ENCODE measurements around the gene CLIC5. TPM values are rescaled to one million over a fixed set of nuclear protein-coding genes. Genes with fewer than 3 reads are reported as not detected.

The CLIC5 gene
- total RNA-seq, 1 experiment from 2014 or later = 0.05 TPM

- Histone ChIP-seq H3K4me1 (ENCODE audit: control insufficient read depth, insufficient read depth, low read length) (no peaks in the 10 kb centered on the region), H3K9me3 (ENCODE audit: control insufficient read depth, insufficient read depth, low read depth, low read length) (no peaks in the 10 kb centered on the region), H3K4me3 (ENCODE audit: low read depth in 2 of 2, low read length in 2 of 2) (no peak overlapping the region), H3K36me3 (ENCODE audit: control insufficient read depth, insufficient read depth, low read length) (no peaks in the 10 kb centered on the region), H3K27me3 (ENCODE audit: control insufficient read depth, insufficient read depth, low read length) (no peaks in the 10 kb centered on the region; the same call in 1 of the 2 replicates), H3K27ac (ENCODE audit: low read length) (no peak overlapping the region)
- ATAC-seq (no peak), DNase-seq (ENCODE audit: low read depth, low spot score) (no peak)
- ChIA-PET CTCF (interaction anchor here (0.6 kb wide), 1 partner anchor 779 kb away, joined by 3 read pairs; no protein-coding TSS in a partner anchor), POLR2A (no interaction called here)
- BruUV-seq (replicated peaks) = no TSS peak
- intact Hi-C loops (cut with micrococcal nuclease; ENCODE audit: unreplicated experiment) = no loop called here
- in situ Hi-C loops (cut with HindIII; ENCODE audit: low pct_unique_long_range_greater_than_20kb, low sequenced_read_pairs) = no loop called here
- TF ChIP-seq CTCF (IDR thresholded peaks at IDR 0.05) (peak; percentile 26; the same call in 1 of the 2 replicates), POLR2AphosphoS5 (IDR thresholded peaks at IDR 0.05; ENCODE audit: low read depth, low read length) (no peak), TCF7L2 (IDR thresholded peaks at IDR 0.05; ENCODE audit: low read depth, low read length) (no peak)
Measured at GRCh38 chr6:45946352-45946751, 69.3 kb downstream of the CLIC5 start.

- in situ Hi-C loops (cut with HindIII; ENCODE audit: low pct_unique_long_range_greater_than_20kb, low sequenced_read_pairs) = no loop called here
- Histone ChIP-seq H3K27me3 (ENCODE audit: control insufficient read depth, insufficient read depth, low read length) (0 out of 2 replicates have a peak, but pooled peaks cover 3% of the 10 kb centered on the region), H3K9me3 (ENCODE audit: control insufficient read depth, insufficient read depth, low read depth, low read length) (no peaks in the 10 kb centered on the region), H3K4me3 (ENCODE audit: low read depth in 2 of 2, low read length in 2 of 2) (no peak overlapping the region), H3K4me1 (ENCODE audit: control insufficient read depth, insufficient read depth, low read length) (no peaks in the 10 kb centered on the region), H3K27ac (ENCODE audit: low read length) (no peak overlapping the region), H3K36me3 (ENCODE audit: control insufficient read depth, insufficient read depth, low read length) (no peaks in the 10 kb centered on the region)
- no peak for ATAC-seq
- intact Hi-C loops (cut with micrococcal nuclease; ENCODE audit: unreplicated experiment) = no loop called here
- BruUV-seq (replicated peaks) = no TSS peak
- no peak for DNase-seq (ENCODE audit: low read depth, low spot score)
- TF ChIP-seq CTCF (IDR thresholded peaks at IDR 0.05) = no peak
- no peak for TF ChIP-seq TCF7L2 (IDR thresholded peaks at IDR 0.05; ENCODE audit: low read depth, low read length)
- no peak for TF ChIP-seq SIN3A (IDR thresholded peaks at IDR 0.05; ENCODE audit: borderline replicate concordance, insufficient read depth, low read depth, low read length)
- no peak for TF ChIP-seq POLR2AphosphoS5 (IDR thresholded peaks at IDR 0.05; ENCODE audit: low read depth, low read length)
- CTCF ChIA-PET = no interaction called here
- POLR2A ChIA-PET = no interaction called here
Measured at GRCh38 chr6:45942953-45943352, 72.7 kb downstream of the CLIC5 start.

DNA sequence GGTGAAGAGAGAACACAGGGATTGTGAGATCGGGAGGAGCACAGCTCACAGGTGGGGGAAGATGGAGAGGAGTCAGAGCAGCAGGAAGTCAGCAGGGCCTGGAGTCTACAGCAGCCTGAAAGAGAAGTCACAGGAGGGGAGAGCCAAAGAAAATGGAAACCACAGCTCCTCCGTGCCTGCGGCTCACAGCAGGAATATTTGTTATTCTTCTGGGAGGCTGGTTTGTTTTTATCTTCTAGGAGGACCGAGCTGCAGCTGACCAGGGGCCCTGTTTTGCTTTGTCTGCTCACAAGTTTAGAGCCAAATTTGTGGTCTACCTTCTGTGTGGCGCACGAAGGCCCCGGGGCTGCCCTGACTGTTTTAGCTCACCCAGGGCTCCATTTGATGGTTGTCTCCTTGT is 81.8 kb downstream of the CLIC5 start:
- Histone ChIP-seq H3K36me3 (ENCODE audit: control insufficient read depth, insufficient read depth, low read length) (no peaks in the 10 kb centered on the region), H3K27ac (ENCODE audit: low read length) (no peak overlapping the region), H3K9me3 (ENCODE audit: control insufficient read depth, insufficient read depth, low read depth, low read length) (no peaks in the 10 kb centered on the region), H3K4me3 (ENCODE audit: low read depth in 2 of 2, low read length in 2 of 2) (no peak overlapping the region), H3K4me1 (ENCODE audit: control insufficient read depth, insufficient read depth, low read length) (no peaks in the 10 kb centered on the region), H3K27me3 (ENCODE audit: control insufficient read depth, insufficient read depth, low read length) (peaks cover 16% of the 10 kb centered on the region)
- no TSS peak for BruUV-seq (replicated peaks)
- ATAC-seq = no peak
- in situ Hi-C loops (cut with HindIII; ENCODE audit: low pct_unique_long_range_greater_than_20kb, low sequenced_read_pairs) = no loop called here
- TF ChIP-seq POLR2AphosphoS5 (IDR thresholded peaks at IDR 0.05; ENCODE audit: low read depth, low read length) (no peak), SIN3A (IDR thresholded peaks at IDR 0.05; ENCODE audit: borderline replicate concordance, insufficient read depth, low read depth, low read length) (no peak), TCF7L2 (IDR thresholded peaks at IDR 0.05; ENCODE audit: low read depth, low read length) (no peak), CTCF (IDR thresholded peaks at IDR 0.05) (no peak)
- TF ChIP-seq, protein P1, sequence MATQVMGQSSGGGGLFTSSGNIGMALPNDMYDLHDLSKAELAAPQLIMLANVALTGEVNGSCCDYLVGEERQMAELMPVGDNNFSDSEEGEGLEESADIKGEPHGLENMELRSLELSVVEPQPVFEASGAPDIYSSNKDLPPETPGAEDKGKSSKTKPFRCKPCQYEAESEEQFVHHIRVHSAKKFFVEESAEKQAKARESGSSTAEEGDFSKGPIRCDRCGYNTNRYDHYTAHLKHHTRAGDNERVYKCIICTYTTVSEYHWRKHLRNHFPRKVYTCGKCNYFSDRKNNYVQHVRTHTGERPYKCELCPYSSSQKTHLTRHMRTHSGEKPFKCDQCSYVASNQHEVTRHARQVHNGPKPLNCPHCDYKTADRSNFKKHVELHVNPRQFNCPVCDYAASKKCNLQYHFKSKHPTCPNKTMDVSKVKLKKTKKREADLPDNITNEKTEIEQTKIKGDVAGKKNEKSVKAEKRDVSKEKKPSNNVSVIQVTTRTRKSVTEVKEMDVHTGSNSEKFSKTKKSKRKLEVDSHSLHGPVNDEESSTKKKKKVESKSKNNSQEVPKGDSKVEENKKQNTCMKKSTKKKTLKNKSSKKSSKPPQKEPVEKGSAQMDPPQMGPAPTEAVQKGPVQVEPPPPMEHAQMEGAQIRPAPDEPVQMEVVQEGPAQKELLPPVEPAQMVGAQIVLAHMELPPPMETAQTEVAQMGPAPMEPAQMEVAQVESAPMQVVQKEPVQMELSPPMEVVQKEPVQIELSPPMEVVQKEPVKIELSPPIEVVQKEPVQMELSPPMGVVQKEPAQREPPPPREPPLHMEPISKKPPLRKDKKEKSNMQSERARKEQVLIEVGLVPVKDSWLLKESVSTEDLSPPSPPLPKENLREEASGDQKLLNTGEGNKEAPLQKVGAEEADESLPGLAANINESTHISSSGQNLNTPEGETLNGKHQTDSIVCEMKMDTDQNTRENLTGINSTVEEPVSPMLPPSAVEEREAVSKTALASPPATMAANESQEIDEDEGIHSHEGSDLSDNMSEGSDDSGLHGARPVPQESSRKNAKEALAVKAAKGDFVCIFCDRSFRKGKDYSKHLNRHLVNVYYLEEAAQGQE (IDR thresholded peaks at IDR 0.05; ENCODE audit: insufficient read depth in 1 of 2, low read depth in 2 of 2, low read length in 1 of 2) = no peak
- ChIA-PET POLR2A (no interaction called here), CTCF (no interaction called here)
- intact Hi-C loops (cut with micrococcal nuclease; ENCODE audit: unreplicated experiment) = no loop called here
- no peak for DNase-seq (ENCODE audit: low read depth, low spot score)

Data from Panc1 (cell line).